ENCODE measurements around the gene DMD. TPM values are rescaled to one million over a fixed set of nuclear protein-coding genes. Genes with fewer than 3 reads are reported as not detected.

DMD gene
- total and polyA plus RNA-seq, 2 donors from 2014 or later: 4.2 to 17.9 TPM

DNA sequence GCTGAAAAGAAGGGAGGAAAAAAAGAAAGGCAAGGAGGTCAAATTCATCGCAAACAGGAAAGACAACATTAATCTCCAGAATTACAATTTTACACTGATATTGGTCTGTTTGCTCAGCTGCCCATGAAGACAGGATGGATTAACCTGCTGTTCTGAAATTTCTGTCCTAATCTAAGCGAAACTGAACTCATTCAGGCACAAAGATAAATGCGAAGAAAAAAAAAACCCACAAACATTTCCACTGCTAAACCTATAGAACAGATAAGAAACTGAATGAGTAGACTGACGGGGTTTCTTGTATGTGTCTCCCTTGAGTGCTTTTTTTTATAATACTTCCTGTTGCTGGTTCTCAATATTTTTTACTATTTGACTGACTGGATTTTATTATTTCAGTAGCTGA lies 1887.7 kb downstream of the DMD start:
- DNase-seq (no peak), FAIRE-seq (no peak)
- H3K4me1 ChIP-seq (ENCODE audit: control insufficient read depth in 2 of 3, insufficient read depth in 2 of 3, low read depth in 1 of 3, low read length in 3 of 3): no peaks in the 10 kb centered on the region

DNA sequence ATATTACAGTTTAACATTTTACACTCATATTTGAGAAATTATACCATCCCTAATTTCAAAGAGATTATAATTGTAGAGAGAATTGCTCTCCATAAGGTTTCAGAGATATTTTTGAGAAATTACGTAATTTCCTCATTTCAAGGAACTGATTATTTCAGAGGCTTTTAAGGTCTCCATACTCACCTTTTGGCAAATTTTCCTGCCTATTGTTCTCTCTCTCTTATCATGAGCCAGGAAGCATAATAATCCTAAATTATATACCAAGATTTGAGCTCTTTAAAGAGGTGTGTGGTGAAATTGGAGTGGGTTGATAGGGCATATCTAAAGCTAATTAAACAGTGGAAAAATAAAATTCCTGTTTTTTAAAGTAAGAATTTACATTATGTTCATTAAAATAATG lies 1890.6 kb downstream of the DMD start:
- FAIRE-seq (no peak), DNase-seq (no peak)
- Histone ChIP-seq H3K9me3 (ENCODE audit: control insufficient read depth in 2 of 3, insufficient read depth in 1 of 3, low read length in 3 of 3) (no peaks in the 10 kb centered on the region), H3K27ac (ENCODE audit: low read depth in 2 of 2, low read length in 2 of 2) (no peak overlapping the region), H3K4me1 (ENCODE audit: control insufficient read depth in 2 of 3, insufficient read depth in 2 of 3, low read depth in 1 of 3, low read length in 3 of 3) (no peaks in the 10 kb centered on the region), H3K27me3 (ENCODE audit: control insufficient read depth, insufficient read depth, low read length) (no peaks in the 10 kb centered on the region), H3K4me3 (ENCODE audit: low read length in 3 of 3) (no peak overlapping the region), H3K9ac (ENCODE audit: low read length in 3 of 3) (no peak overlapping the region), H3K36me3 (ENCODE audit: control insufficient read depth in 2 of 3, insufficient read depth in 3 of 3, low read length in 3 of 3) (no peaks in the 10 kb centered on the region)
- intact Hi-C loops (cut with DNase I): no loop called here
- TF ChIP-seq, protein P1, sequence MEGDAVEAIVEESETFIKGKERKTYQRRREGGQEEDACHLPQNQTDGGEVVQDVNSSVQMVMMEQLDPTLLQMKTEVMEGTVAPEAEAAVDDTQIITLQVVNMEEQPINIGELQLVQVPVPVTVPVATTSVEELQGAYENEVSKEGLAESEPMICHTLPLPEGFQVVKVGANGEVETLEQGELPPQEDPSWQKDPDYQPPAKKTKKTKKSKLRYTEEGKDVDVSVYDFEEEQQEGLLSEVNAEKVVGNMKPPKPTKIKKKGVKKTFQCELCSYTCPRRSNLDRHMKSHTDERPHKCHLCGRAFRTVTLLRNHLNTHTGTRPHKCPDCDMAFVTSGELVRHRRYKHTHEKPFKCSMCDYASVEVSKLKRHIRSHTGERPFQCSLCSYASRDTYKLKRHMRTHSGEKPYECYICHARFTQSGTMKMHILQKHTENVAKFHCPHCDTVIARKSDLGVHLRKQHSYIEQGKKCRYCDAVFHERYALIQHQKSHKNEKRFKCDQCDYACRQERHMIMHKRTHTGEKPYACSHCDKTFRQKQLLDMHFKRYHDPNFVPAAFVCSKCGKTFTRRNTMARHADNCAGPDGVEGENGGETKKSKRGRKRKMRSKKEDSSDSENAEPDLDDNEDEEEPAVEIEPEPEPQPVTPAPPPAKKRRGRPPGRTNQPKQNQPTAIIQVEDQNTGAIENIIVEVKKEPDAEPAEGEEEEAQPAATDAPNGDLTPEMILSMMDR (IDR thresholded peaks at IDR 0.05; ENCODE audit: borderline replicate concordance, extremely low read depth, insufficient read depth): no peak

More for the DNA sequence above, 1887.7 kb downstream of the DMD start:
- Histone ChIP-seq H3K27ac (ENCODE audit: low read depth in 2 of 2, low read length in 2 of 2) (no peak overlapping the region), H3K36me3 (ENCODE audit: control insufficient read depth in 2 of 3, insufficient read depth in 3 of 3, low read length in 3 of 3) (no peaks in the 10 kb centered on the region), H3K9me3 (ENCODE audit: control insufficient read depth in 2 of 3, insufficient read depth in 1 of 3, low read length in 3 of 3) (no peaks in the 10 kb centered on the region), H3K4me3 (ENCODE audit: low read length in 3 of 3) (no peak overlapping the region), H3K27me3 (ENCODE audit: control insufficient read depth, insufficient read depth, low read length) (no peaks in the 10 kb centered on the region), H3K9ac (ENCODE audit: low read length in 3 of 3) (no peak overlapping the region)
- intact Hi-C loops (cut with DNase I): no loop called here
- TF ChIP-seq, protein P1 (IDR thresholded peaks at IDR 0.05; ENCODE audit: borderline replicate concordance, extremely low read depth, insufficient read depth): no peak

DNA sequence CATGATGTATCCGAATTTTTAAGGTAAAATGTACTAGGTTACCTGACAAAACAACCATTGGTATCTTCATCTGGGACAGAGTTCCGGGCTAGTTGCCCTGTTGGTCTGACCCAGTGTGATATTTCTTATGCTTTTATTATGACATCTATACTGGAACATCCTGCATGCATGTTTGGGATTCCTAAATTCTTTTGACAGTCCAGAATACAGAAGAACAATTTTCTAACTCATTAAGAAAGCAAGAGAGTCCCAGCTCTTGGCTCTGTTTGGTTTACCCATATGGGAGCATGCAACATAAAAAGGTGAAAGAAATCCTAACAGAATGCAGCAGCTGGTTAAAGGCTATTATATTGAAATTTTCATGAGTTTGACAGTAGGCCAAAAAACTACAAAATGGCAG lies 1891.8 kb downstream of the DMD start:
- H3K27me3 ChIP-seq (ENCODE audit: control insufficient read depth, insufficient read depth, low read length): no peaks in the 10 kb centered on the region

More for the DNA sequence above, 1891.8 kb downstream of the DMD start:
- H3K4me3 ChIP-seq (ENCODE audit: low read length in 3 of 3): no peak overlapping the region
- H3K9me3 ChIP-seq (ENCODE audit: control insufficient read depth in 2 of 3, insufficient read depth in 1 of 3, low read length in 3 of 3): no peaks in the 10 kb centered on the region
- intact Hi-C loops (cut with DNase I): no loop called here
- no peaks in the 10 kb centered on the region for H3K36me3 ChIP-seq (ENCODE audit: control insufficient read depth in 2 of 3, insufficient read depth in 3 of 3, low read length in 3 of 3)
- FAIRE-seq (no peak), DNase-seq (no peak)
- H3K27ac ChIP-seq (ENCODE audit: low read depth in 2 of 2, low read length in 2 of 2): no peak overlapping the region
- no peaks in the 10 kb centered on the region for H3K4me1 ChIP-seq (ENCODE audit: control insufficient read depth in 2 of 3, insufficient read depth in 2 of 3, low read depth in 1 of 3, low read length in 3 of 3)
- no peak overlapping the region for H3K9ac ChIP-seq (ENCODE audit: low read length in 3 of 3)
- TF ChIP-seq, protein P1 (IDR thresholded peaks at IDR 0.05; ENCODE audit: borderline replicate concordance, extremely low read depth, insufficient read depth): no peak

Data from kidney (tissue), 14 donors.